ENCODE measurements around the gene ATN1. TPM values are rescaled to one million over a fixed set of nuclear protein-coding genes. Genes with fewer than 3 reads are reported as not detected.

Gene ATN1
- total RNA-seq, 4 donors from 2014 or later = 49.0 to 136 (median 95.2) TPM

- Histone ChIP-seq H3K27me3 (no peaks in the 10 kb centered on the region), H3K4me3 (no peak overlapping the region), H3K4me1 (no peaks in the 10 kb centered on the region), H3K27ac (no peak overlapping the region), H3K36me3 (peaks cover 0 to 96% of the 10 kb centered on the region in 2 donors), H3K9me3 (no peaks in the 10 kb centered on the region)
- WGBS, 2 donors (ENCODE audit: low coverage in 1 of 2) = 85% methylated on average over 6 of the region's 6 CpGs; no CpG with 5 or more reads in 1 of the 2 donors
- ATAC-seq = no peak
- TF ChIP-seq, protein P1, sequence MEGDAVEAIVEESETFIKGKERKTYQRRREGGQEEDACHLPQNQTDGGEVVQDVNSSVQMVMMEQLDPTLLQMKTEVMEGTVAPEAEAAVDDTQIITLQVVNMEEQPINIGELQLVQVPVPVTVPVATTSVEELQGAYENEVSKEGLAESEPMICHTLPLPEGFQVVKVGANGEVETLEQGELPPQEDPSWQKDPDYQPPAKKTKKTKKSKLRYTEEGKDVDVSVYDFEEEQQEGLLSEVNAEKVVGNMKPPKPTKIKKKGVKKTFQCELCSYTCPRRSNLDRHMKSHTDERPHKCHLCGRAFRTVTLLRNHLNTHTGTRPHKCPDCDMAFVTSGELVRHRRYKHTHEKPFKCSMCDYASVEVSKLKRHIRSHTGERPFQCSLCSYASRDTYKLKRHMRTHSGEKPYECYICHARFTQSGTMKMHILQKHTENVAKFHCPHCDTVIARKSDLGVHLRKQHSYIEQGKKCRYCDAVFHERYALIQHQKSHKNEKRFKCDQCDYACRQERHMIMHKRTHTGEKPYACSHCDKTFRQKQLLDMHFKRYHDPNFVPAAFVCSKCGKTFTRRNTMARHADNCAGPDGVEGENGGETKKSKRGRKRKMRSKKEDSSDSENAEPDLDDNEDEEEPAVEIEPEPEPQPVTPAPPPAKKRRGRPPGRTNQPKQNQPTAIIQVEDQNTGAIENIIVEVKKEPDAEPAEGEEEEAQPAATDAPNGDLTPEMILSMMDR (IDR thresholded peaks at IDR 0.05) = no peak
- TF ChIP-seq POLR2A (IDR thresholded peaks at IDR 0.05) (no peak), POLR2AphosphoS5 (IDR thresholded peaks at IDR 0.05) (no peak), EP300 (IDR thresholded peaks at IDR 0.05) (no peak)
Measured at GRCh38 chr12:6979021-6979420, 51.3 kb downstream of the ATN1 start.

- H3K27ac ChIP-seq = no peak overlapping the region
- 55 to 76% methylated on average over 2 to 3 of the region's 3 CpGs for WGBS, 2 donors (ENCODE audit: low coverage in 1 of 2)
- H3K9me3 ChIP-seq = no peaks in the 10 kb centered on the region
- peaks cover 0 to 92% of the 10 kb centered on the region in 2 donors for H3K36me3 ChIP-seq
- no peaks in the 10 kb centered on the region for H3K27me3 ChIP-seq
- no peak for TF ChIP-seq EP300 (IDR thresholded peaks at IDR 0.05)
- no peak for TF ChIP-seq POLR2A (IDR thresholded peaks at IDR 0.05)
- TF ChIP-seq POLR2AphosphoS5 (IDR thresholded peaks at IDR 0.05) = no peak
- TF ChIP-seq, protein P1 (IDR thresholded peaks at IDR 0.05) = no peak
- ATAC-seq = no peak
- H3K4me1 ChIP-seq = no peaks in the 10 kb centered on the region
- H3K4me3 ChIP-seq = no peak overlapping the region
Measured at GRCh38 chr12:6979453-6979852, 51.7 kb downstream of the ATN1 start.

GRCh38 chr12:6980075-6980474 lies 52.3 kb downstream of the ATN1 start:
- WGBS, 2 donors (ENCODE audit: low coverage in 1 of 2) = 60 to 97% methylated on average over 1 to 3 of the region's 4 CpGs
- Histone ChIP-seq H3K36me3 (peaks cover 0 to 89% of the 10 kb centered on the region in 2 donors), H3K9me3 (no peaks in the 10 kb centered on the region), H3K4me1 (no peaks in the 10 kb centered on the region), H3K27me3 (no peaks in the 10 kb centered on the region), H3K4me3 (no peak overlapping the region), H3K27ac (no peak overlapping the region)
- TF ChIP-seq EP300 (IDR thresholded peaks at IDR 0.05) = no peak
- no peak for TF ChIP-seq POLR2AphosphoS5 (IDR thresholded peaks at IDR 0.05)
- TF ChIP-seq, protein P1 (IDR thresholded peaks at IDR 0.05) = no peak
- TF ChIP-seq POLR2A (IDR thresholded peaks at IDR 0.05) = no peak
- ATAC-seq = no peak

- Histone ChIP-seq H3K36me3 (peaks cover 0 to 89% of the 10 kb centered on the region in 2 donors), H3K4me1 (no peaks in the 10 kb centered on the region), H3K4me3 (no peak overlapping the region), H3K27me3 (no peaks in the 10 kb centered on the region), H3K27ac (no peak overlapping the region), H3K9me3 (no peaks in the 10 kb centered on the region)
- no peak for ATAC-seq
- no peak for TF ChIP-seq EP300 (IDR thresholded peaks at IDR 0.05)
- no peak for TF ChIP-seq POLR2A (IDR thresholded peaks at IDR 0.05)
- TF ChIP-seq POLR2AphosphoS5 (IDR thresholded peaks at IDR 0.05) = no peak
- TF ChIP-seq, protein P1 (IDR thresholded peaks at IDR 0.05) = no peak
Measured at GRCh38 chr12:6980740-6981139, 53.0 kb downstream of the ATN1 start.

DNA sequence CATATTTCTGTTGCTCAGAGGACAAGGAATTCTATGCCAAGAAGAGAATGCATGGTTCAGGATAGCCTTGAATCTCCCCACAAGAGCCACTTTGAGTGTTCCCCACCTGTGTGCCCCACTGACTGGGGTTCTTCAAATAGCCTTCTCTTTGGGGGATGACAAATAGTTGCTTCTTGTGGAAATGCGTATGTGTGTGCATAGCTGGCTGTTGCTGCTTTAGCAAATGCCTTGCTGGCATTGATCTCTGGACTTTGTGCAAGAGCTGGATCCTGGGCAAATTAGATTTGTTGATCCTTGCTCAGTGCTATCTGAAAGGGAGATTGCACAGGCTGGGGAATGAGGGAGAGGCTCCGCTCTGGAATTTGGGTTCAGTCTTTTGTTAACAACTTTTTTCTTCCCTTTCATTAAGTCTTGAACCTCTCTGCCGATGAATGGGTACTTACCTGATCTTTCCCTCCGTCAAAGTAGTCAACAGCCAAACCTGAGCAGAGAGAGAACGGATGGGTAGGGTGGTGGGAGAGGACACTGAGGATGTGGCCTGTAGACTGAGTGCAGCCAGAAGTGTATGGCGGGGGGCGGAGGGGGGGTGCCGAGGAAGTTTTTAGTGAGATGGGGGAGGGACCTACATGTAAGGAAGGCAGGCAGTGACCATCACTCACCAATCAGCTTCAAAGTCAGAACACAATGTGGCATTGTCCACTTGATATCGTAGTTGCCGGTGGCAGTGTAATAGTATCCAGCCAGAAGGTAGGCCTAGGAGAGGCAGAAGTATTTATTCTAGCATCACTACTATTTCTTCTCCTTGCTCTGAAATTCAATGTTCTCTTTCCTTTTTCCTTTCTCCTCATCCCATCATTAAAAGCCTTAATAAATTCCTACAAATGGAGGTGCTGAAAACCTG lies 53.6 kb downstream of the ATN1 start:
- H3K27me3 ChIP-seq = no peaks in the 10 kb centered on the region
- no peaks in the 10 kb centered on the region for H3K9me3 ChIP-seq
- ATAC-seq = no peak
- H3K27ac ChIP-seq = no peak overlapping the region
- TF ChIP-seq, protein P1 (IDR thresholded peaks at IDR 0.05) = no peak
- TF ChIP-seq POLR2A (IDR thresholded peaks at IDR 0.05) (no peak), POLR2AphosphoS5 (IDR thresholded peaks at IDR 0.05) (no peak), EP300 (IDR thresholded peaks at IDR 0.05) (no peak)
- 74 to 90% methylated on average over 3 to 8 of the region's 10 CpGs for WGBS, 2 donors (ENCODE audit: low coverage in 1 of 2)
- H3K36me3 ChIP-seq = peaks cover 0 to 89% of the 10 kb centered on the region in 2 donors
- H3K4me3 ChIP-seq = no peak overlapping the region
- H3K4me1 ChIP-seq = no peaks in the 10 kb centered on the region
